Medulla oblongata (tissue), 1 donor: ENCODE data around the gene BPIFB1.
A peak's percentile ranks its signal among the peaks of the same experiment; 100 is the strongest.

ENCODE experiments used
- DNase-seq: peaks from one replicate; pipeline ENCODE4 v3.0.0-alpha.2; 2015; ENCODE audit errors: extremely low spot score

Gene BPIFB1

DNA sequence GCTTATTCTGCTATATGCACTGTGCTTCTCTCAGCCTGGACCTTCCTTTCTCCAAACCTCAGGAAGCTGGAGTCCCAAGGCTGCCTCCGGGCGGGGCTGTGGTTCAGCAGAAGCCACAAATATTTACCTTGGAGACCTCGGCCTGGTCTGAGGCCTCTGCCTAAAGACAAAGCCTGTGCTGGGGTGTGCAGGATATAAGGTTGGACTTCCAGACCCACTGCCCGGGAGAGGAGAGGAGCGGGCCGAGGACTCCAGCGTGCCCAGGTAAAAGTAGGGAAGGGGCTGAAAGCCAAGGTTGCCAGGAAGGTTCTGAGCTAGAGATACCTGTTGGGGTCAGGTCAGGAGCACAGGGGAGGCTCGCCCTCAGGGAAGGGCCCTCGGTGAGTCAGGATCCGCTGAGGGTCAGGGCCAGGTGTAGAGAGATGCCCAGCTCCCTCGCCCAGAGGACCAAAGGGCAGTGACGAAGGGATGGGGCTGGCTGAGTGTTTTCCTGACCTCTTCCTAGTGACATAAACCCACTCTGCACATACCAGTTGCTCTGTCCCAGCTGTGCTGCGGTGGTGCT lies at the start of gene BPIFB1:
Gene BPIFB1, plus strand, starts transcription at position 224 of the 565 bp plus-strand sequence. CDS start 2,860 bp downstream, outside the sequence.
- DNase-seq: no peak

DNA sequence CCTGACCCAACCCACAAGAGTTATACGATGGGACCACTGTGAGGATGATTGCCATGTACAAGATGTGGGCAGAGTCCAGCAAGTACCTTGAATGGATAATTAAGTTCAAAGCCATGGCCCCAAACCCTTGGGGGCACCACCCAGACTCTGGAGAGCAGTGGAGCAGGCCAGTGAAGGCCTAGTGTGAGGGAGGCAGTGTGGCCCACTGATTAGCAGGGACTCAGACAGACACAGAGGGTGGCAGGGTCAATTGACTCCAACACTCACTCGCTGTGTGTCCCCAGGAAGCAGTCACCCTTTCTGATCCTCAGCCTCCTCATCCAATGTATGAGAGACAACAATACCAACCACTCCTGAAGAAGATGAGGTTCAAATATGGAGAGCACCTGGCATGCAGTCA lies 49.0 kb upstream of the BPIFB1 start:
- no peak for DNase-seq

GRCh38 chr20:33235696-33236095 lies 47.3 kb upstream of the BPIFB1 start, which contains the start of gene BPIFA1:
TSS of gene BPIFA1 (plus strand) at chr20:33235996. CDS start at chr20:33237712, 1,716 bp downstream.
- DNase-seq: no peak

GRCh38 chr20:33236351-33236750 lies 46.7 kb upstream of the BPIFB1 start:
- DNase-seq: no peak

DNA sequence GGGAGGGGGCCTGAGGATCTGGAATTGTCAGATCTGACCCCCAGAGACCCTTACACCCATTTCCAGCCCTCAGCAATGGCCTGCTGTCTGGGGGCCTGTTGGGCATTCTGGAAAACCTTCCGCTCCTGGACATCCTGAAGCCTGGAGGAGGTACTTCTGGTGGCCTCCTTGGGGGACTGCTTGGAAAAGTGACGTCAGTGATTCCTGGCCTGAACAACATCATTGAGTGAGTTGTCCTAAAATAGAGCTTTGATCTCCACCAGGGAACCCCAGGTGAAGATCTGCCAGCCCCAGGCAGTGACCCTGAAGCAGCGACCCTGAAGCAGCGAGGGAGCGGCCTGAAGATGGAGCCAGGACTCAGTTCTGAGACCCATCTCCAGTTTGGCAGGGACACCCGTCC lies 45.0 kb upstream of the BPIFB1 start:
- no peak for DNase-seq

GRCh38 chr20:33239418-33239817 lies 43.6 kb upstream of the BPIFB1 start:
- no peak for DNase-seq

DNA sequence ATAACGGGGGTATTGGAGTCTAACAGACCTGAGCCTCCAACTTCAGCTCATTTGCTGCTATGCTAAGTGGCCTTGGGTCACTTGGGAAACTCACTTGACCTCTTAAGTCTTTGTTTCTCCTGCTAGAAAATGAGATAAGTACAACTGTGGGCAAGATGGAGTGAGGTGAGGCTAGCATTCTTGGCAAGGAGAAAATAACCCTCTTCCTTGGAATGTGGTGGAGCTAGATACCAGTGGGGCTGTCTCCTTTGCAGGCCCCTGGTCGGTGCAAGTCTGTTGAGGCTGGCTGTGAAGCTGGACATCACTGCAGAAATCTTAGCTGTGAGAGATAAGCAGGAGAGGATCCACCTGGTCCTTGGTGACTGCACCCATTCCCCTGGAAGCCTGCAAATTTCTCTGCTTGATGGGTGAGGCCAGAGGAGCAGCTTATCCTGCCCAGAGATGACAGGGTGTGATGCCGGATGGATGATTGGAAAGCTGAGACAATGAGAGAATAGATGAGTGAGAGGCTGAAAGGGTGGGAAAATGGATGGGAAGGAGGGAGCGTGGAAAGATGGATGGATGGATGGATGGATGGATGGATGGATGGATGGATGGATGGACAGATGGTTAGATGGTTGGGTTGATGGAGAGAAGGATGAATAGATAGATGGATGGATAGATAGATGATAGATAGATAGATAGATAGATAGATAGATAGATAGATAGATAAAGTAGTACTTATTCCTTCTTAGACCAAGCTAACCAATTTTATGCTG lies 42.9 kb upstream of the BPIFB1 start:
- DNase-seq: no peak

DNA sequence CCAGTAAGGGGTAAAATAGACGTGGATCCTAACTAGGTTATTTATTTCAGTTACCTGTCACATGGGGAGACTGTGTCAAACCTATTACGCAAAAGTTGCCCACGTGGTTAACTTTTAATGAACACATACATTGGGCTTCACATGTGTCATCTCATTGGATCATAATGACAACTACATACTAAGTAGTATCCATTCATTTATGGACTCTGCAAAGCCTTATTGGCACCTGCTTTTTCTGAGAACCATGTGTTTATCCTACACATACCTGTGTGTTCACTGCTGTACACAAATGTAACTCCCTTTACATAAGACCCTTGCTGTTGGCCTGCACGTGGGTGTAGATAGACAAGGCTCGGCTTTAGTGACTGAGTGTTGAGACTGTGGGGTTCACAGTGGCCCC lies 42.1 kb upstream of the BPIFB1 start:
- DNase-seq: no peak

DNA sequence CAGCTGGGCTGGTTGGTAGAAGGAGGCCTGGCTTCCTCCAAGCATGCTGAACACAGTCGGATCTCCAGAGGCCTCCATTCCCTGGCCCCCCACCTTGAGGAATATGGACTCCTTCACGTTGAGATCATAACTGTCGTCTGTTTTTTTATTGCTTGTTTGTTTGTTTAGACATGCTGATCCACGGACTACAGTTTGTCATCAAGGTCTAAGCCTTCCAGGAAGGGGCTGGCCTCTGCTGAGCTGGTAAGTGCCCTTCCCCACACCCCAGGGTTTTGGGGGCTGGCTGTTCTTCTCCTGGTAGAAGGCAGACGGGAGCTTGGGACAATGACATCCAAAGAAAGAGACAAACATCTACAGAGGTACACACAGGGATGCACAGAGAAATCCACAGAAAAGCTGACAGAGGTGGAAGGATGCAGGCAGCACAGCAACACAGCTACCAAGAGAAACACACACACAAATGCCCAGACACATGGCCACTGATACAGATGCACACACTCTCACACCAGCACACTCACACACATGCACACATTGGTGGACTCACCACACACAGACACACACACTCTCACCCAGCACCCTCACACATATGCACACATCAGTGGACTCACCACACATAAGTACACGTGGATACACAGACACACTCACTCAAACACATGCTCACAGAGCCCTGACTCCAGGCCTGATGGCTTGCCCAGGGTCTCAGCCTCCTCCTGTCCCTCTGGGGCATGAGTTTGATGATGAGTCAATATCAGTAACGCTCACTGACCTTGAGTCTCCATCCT lies 40.5 kb upstream of the BPIFB1 start:
- no peak for DNase-seq

- DNase-seq: no peak
Measured at GRCh38 chr20:33246077-33246476, 36.9 kb upstream of the BPIFB1 start.

DNA sequence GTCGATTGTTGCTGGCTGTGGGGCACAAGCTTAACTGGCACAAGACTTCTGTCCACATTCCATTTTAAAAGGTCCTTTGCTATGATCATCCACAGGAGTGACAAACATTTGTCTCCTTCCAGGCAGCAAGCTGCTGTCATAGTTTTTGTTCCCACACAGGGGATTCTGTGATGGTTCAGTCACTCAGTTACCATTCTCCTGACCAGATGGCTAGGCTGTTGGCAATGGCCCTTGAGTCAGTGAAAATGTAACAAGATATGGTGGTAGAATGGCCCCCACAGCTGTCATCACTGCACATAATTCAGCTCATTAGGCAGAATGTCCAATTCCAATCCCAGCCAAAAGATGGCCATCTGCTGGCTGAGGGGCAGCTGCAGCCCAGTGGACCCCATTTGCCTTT lies 33.6 kb upstream of the BPIFB1 start:
- no peak for DNase-seq

DNA sequence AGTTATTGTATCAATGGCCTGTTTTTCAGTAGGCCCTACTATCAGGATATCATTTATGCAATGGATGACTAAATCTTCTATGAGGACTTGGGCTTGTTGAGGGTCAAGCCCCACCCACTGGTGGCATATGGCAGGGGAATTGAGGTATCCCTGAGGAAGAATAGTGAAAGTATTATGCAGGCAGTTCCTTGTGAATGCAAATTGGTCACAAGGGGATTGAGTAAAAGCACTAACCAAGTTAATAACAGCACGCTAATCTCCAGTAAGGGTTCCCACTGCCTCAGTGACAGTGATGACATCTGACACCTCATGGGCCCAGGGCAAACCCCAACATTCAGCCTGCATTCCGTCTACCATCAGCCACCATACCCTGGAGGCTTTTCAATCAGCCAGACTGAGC lies 32.3 kb upstream of the BPIFB1 start:
- no peak for DNase-seq

- no peak for DNase-seq
Measured at GRCh38 chr20:33251496-33251895, 31.5 kb upstream of the BPIFB1 start.

- no peak for DNase-seq
Measured at GRCh38 chr20:33252460-33252859, 30.6 kb upstream of the BPIFB1 start.

DNA sequence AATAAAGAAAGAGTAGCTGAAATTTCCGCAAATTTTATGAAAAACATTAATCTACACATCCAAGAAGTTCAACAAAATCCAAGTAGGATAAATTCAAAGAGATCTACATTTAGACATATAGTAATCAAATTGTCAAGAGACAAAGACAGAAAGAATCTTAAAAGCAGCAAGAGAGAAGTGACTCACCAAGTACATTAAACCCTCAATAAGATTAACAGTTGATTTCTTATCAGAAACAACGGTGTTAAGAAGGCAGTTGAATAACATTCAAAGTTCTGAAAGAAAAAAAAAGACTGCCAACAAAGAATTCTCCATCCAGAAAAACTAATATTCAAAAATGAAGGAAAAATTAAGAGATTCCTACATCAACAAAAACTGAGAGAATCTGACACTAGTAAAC lies 28.0 kb upstream of the BPIFB1 start:
- DNase-seq: no peak

DNA sequence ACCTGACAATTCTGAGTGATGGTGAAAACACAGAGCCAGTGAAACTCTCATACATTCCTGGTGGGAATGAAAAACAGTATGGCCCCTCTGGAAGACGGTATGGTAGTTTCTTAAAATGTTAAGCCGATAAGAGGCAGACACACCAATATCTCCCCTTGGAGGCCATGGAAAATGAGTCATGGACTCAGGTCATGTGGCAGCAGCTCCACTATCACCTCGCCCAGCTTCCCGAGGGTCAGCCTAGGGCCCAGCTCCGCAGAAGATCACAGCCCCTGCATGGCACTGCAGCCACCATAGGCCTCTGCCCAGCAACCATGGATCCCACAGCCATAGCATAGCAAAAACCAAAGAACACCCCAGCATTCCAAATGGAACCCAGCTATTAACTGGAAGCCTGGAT lies 25.8 kb upstream of the BPIFB1 start:
- no peak for DNase-seq

DNA sequence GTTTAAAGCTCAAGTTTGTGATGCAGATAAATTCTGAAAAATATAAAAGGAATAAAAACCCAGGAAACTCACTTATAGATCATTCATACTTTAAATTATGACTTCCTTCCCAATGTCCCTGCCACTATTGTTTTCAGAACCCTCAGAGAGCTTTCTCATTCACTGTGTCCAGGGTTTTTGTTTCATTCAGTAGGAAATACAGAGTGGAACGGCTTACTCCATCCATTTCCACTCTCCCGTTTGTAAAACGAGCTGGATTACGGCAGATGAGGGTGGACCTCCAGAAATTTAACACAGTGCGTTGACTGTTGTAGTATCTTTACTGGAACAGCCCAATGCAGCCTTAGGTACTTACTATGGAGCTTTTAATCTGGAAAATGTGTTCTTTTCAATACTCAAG lies 23.6 kb upstream of the BPIFB1 start:
- DNase-seq: no peak

DNA sequence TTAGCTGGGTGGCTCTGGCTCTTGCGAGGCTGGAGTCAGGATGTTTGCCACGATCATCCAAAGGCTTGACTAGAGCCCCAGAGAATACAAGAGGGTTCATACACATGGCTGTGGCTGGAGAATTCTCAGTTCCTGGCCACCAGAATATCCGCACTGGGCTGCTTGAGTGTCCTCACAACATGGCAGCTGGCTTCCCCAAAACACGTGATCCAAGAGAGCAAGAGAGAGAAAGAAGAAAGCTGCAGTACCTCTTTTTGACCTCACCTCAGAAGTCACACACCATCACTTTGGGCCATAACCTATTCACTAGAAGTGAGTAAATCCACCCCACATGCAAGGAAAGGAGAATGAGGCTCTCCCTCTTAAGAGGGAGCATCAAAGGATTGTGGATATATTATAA lies 21.5 kb upstream of the BPIFB1 start:
- no peak for DNase-seq

- DNase-seq: peak; percentile 86
Measured at GRCh38 chr20:33262658-33263065, 20.4 kb upstream of the BPIFB1 start.

GRCh38 chr20:33263784-33264183 lies 19.2 kb upstream of the BPIFB1 start:
- no peak for DNase-seq

DNA sequence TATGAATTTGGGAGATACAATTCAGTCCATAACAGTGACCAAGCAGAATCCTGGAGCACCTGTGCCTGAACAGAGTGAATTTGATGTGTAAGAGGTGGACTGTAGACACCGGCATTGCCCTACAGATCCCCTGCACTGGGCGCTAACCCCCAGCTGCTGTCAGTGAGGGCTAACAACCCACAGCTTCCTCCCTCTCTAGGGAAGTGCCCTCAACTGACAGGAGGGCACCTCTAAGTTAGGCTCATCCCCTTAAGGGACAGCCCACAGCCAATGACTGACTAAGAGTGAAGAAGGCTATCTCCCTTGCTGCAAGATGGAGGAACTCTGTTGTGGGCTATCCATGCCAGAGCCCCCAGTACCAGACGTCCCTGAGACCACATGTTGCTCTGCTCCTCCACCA lies 15.3 kb upstream of the BPIFB1 start:
- no peak for DNase-seq

DNA sequence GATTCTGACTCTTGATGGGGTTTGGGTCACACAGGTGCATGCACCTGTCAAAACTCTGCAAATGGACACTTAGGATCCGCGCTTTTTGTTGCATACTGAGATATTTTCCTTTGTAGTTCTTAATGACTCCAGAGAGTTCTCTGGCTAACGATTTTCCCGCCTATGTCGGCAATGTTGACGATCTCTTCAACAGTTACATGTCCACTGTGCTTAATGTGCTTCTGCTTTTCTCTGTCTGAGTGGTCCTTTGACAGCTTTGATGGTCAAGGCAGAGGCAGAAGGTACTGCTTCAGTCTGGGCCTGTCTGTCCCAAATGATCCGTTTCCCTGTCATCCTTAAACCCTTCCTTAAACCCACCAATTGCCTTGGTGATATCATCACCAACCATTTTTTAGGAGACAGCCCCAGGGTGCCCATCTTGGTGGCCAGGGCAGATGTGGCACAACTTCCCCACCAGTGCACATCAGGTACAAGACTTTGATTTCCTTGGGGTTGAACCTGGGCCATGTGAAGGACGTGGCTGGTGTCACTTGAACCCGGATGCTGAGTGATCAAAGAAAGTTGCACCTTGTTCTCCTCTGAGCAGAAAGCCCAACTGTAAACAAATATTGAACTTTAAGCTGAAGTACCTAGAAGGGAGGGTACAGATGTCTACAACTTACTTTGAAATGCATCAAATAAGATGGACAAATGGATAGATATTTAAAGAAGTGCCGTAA lies 10.7 kb upstream of the BPIFB1 start:
- DNase-seq: no peak
